ENCODE results near the gene KLF17. TPM values are rescaled to one million over a fixed set of nuclear protein-coding genes. Genes with fewer than 3 reads are reported as not detected.
"Not testable (repeated sequence)": the region's sequence is repeated elsewhere in the genome, so short reads cannot be mapped to it uniquely, and the experiment has no call there.

Gene KLF17
- total RNA-seq, 1 donor from 2014 or later: 0.41 TPM

- DNase-seq: no peak
Measured at GRCh38 chr1:44108971-44109370, 9.7 kb upstream of the KLF17 start.

DNA sequence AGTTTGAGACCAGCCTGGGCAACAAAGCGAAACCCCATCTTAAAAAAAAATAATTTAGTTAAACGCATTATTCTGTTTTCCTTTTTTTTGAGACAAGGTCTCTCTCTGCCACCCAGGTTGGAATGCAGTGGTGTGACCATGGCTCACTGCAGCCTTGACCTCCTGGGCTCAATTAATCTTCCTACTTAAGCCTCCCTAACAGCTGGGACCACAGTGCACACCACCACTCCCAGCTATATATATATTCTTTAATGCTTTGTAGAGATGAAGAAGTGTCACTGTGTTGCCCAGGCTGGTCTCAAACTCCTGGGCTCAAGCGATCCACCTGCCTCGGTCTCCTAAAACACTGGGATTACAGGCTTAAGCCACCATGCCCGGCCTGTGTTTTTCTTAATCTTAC, 7.7 kb upstream of the KLF17 start:
- peak; percentile 10 for DNase-seq

GRCh38 chr1:44111861-44112260, 6.8 kb upstream of the KLF17 start:
- DNase-seq: no peak

DNA sequence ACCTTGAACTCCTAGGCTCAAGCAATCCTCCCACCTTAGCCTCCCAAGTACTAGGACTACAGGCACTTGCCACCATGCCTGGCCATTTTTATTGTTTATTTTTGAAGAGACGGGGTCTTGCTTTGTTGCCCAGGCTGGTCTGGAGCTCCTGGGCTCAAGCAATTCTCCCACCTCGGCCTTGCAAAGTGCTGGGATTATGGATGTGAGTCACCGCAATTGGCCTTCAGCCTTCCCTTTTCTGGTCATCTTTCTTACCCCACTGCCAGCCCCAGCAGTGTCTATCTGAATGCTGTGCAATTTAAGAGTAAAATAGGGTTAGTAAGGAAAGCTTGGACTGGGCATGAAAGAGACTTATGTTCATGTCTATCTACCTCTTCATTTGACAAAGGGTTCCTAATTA, 6.1 kb upstream of the KLF17 start:
- no peak for DNase-seq

DNA sequence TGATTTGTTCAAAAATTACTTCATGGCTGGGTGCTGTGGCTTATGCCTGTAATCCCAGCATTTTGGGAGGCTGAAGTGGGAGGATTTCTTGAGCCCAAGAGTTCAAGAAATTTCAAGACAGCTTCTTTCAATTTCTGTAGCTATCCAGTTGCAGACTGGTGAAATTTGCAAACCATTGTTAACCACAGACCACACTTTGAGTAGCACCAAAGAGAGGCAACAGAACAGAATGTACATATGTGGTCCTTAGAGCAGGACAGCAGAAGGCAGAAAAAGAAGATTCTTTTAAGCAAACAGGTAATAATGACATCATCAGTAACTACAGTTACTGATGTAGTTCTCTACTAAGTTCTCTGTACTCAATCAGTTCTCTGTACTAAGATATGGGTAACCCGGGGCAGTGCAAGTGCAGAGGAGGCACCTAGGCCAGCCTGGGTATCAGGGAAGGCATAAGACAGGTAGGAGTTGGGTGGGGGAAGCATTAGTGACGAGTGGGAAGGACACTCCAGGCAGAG, 5.5 kb upstream of the KLF17 start:
- DNase-seq: no peak

DNA sequence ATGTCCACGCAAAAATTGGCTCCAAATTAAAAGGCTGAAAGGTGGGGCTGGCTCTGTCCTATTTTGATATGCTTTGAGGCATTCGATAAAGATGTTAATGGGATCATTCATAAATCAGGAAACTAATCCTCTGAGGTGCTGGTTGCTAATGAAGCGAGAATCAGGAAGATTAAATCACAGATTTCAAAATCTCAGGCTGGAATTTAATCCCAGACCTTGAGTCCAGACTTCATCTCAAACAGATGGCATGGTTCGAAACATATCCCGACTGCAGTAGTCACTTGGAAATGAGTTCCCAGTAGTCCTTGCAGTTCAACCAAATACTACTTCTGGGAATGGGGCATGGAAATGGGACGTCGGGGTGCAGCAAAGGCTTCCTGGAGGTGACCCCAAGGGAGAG, 4.5 kb upstream of the KLF17 start:
- no peak for DNase-seq

DNA sequence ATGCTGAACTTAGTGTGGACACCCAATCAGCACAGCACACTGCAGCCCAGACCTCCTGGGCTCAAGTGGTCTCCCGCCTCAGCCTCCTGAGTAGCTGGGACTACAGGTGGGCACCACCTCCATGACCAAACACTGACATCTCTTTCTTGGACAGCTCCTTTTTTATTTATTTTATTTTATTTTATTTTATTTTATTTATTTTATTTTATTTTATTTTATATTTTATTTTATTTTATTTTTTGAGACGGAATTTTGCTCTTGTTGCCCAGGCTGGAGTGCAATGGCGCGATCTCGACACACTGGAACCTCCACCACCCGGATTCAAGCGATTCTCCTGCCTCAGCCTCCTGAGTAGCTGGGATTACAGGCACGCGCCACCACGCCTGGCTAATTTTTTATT, 1.3 kb upstream of the KLF17 start:
- not testable (repeated sequence) for DNase-seq

DNA sequence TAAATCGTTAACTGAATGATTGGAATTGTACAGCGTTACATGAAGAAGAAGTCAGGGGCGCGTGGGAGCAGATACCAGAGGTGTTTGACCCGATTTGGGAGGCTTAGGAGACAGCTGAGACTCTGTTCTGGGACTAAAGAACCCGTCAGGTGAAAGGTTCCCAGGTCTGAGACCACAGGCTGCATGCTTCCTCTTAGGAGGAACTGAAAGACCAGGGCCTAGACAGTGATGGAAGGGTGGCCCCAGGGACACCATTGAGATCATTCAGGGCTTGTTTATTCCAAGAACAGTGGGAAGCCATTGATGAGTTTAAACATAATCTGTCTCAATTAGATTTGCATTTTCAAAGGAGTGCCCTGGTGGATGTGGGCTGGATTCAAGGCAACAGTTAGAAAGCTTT, 904 bp downstream of the KLF17 start:
- DNase-seq: no peak

DNA sequence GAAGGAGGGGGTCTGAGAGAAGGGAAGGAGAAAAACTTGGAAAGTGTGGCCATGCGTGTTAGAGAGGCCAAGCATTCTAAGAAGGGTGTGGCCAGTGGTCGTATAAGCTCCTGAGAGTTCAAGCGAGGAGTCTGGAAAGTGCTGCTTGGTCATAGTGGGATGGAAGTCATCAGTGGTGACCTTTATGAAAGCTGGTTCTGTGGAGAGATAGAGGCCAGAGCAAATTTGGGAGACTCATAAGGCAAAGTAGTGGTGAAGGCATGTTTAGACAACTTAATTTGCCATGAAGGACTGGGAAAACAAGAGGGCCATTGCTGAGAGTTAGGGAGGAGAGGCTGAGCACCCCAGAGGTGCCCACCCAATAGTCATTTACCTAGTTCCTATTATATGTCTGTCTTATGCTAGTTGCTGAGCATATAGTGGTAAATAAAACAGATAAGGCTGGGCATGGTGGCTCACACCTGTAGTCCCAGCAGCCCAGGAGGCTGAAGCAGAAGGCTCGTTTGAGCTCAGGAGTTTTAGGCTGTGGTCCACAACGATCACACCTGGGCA, 1.9 kb downstream of the KLF17 start:
- no peak for DNase-seq

DNA sequence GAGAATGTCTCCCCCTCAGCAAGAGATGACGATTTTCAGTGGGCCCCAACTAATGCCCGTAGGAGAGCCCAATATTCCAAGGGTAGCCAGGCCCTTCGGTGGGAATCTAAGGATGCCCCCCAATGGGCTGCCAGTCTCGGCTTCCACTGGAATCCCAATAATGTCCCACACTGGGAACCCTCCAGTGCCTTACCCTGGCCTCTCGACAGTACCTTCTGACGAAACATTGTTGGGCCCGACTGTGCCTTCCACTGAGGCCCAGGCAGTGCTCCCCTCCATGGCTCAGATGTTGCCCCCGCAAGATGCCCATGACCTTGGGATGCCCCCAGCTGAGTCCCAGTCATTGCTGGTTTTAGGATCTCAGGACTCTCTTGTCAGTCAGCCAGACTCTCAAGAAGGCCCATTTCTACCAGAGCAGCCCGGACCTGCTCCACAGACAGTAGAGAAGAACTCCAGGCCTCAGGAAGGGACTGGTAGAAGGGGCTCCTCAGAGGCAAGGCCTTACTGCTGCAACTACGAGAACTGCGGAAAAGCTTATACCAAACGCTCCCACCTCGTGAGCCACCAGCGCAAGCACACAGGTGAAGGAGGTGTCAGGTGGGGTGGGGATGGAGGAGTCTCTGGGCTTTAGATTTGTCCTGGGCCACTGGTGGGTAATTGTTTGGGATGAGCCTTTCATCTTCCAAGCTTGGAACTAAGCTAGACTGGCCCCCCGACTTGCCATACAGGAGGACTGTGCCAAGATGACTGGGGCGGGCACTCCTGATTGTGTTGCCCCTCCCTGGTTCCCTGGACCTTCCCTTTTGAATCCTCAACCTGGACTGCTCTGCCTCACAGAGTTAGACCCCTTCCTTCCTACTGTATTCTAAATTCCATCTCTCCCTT, 11.2 kb downstream of the KLF17 start:
- DNase-seq: no peak

GRCh38 chr1:44131411-44131810, 12.8 kb downstream of the KLF17 start:
- no peak for DNase-seq

GRCh38 chr1:44134071-44134920, 15.7 kb downstream of the KLF17 start:
- no peak for DNase-seq

DNA sequence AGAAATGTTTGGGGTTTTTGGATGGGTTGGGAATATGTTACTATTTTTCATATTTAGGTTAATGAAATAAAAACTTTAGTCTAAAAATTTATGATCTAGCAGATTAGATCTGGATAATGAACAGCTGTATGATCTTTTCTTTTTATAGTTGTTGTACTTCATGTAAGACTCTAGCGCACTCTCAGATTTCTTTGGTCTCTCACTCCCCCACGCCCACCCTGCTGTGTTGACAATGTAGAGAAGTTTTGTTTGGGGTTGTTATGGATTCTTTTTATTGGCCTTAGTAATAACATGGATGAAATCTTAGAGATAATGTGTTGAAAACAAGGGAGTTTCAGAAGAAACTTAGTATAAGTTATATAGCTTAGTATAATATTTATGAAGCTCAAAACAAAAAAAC, 17.3 kb downstream of the KLF17 start:
- DNase-seq: no peak

DNA sequence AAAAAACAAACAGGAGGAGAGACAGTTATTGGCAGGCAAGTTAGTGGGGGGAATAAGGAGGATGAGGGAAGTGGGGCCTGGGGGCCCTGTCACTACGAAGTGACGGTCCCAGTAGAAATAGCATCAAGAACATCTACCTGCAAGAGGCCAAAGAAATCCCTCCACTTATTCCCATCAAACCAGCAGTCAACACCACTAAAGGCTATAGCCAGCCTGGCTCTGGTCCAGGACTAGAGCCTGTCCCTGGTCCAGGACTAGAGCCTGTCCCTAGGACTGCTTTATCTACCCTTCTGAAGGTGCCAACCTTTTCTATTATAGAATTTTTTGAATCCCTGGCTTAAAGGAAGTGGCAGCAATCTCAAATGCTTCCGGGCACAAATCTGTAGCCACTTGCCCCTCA, 19.6 kb downstream of the KLF17 start:
- no peak for DNase-seq

GRCh38 chr1:44139565-44139964, 20.9 kb downstream of the KLF17 start:
- not testable (repeated sequence) for DNase-seq

DNA sequence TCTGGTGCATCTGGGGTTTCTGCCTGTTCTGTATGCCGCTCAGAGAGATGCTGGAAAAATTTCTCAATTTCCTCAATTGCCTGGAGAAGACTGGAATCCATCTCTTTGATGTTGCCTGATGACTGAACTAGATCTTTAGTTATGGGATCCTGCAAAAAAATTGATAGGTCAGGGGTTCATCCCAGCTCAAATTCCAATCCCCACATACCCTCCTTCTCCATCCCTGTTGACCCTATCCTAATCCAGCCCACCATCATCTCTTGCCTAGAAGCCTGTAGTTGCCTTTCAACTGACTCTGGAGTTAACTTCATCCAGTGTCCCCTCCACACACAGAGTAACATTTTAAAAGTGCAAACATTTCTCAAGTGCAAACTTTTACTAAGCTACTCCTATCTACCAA, 22.9 kb downstream of the KLF17 start, which contains the start of gene KLF18:
TSS of gene KLF18 (minus strand) at position 101 of the 400 bp plus-strand sequence. CDS start at position 101, 0 bp downstream.
- no peak for DNase-seq

DNA sequence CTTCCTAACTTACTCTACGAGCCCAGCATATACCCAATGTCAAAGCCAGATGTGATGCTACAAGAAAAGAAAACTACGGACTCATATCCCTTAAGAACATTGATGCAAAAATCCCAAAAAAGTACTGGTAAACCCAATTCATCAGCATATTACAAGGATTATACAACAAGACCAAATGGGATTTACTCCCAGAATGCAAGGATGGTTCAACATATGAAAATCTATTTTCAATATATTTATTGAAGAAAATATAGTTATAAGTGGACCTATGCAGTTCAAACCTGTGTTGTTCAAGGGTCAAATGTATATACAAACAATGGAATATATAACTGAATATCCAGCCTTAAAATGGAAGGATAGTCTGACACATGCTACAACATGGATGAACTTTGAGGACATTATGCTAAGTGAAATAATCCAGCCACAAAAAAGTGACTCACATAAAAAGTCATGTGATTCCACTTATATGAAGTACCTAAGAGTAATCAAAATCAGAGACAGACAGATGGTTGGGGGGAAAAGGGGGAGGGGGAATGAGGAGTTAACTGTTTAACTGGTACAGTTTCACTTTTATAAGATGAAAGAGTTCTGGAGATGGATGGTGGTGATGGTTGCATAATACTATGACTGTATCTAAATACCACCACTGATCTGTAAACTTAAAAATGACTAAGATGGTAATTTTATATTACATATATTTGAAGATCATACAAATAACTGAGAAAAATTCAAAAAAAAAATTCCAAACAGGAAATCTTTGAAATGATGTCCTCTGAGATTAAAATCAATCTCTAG, 26.5 kb downstream of the KLF17 start:
- no peak for DNase-seq

- DNase-seq: no peak
Measured at GRCh38 chr1:44146536-44147361, 28.1 kb downstream of the KLF17 start.

DNA sequence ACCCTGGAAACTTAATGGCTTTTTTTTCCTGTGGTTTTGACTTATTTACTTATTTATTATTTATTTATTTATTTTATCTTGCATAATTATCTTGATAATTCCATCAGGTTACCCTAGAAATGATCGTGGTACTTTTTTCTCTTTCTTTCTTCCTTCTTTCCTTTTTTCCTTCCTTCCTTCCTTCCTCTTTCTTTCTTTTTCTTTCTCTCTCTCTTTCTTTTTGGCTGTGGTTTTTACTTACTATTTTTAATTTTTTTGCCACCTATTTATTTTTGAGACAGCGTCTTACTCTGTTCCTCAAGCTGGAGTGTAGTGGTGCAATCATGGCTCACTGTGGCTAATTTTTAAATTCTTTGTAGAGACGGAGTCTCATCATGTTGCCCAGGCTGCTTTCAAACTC, 29.0 kb downstream of the KLF17 start:
- no peak for DNase-seq

GRCh38 chr1:44151332-44151731, 32.7 kb downstream of the KLF17 start:
- no peak for DNase-seq

DNA sequence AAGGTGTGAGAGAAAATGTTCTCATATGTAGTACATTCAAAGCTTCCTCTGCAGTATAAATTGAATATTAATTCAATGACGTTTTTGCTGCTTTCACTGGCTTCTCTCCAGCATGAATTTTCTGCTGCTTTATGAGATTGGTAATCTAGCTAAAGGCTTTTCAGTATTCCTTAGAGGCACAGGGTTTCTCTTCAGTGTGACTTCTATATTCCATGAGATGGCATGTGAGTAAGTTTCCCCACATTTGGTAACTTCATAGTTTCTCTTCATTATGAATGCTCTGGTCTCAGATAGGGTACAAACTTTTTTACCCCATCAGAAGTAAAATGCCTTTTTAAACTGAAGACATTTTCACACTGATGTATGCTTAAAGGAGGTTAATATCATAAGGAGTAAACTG, 33.2 kb downstream of the KLF17 start:
- DNase-seq: no peak
